Measurements from ENCODE around the gene PALM.

PALM gene

DNA sequence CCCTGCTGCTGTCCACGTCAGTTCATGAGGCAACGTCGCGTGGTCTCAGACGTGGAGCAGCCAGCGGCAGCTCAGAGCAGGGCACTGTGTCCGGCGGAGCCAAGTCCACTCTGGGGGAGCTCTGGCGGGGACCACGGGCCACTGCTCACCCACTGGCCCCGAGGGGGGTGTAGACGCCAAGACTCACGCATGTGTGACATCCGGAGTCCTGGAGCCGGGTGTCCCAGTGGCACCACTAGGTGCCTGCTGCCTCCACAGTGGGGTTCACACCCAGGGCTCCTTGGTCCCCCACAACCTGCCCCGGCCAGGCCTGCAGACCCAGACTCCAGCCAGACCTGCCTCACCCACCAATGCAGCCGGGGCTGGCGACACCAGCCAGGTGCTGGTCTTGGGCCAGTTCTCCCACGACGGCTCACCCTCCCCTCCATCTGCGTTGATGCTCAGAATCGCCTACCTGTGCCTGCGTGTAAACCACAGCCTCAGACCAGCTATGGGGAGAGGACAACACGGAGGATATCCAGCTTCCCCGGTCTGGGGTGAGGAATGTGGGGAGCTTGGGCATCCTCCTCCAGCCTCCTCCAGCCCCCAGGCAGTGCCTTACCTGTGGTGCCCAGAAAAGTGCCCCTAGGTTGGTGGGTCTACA is 25.9 kb upstream of the PALM start:
- TF ChIP-seq, protein P1, sequence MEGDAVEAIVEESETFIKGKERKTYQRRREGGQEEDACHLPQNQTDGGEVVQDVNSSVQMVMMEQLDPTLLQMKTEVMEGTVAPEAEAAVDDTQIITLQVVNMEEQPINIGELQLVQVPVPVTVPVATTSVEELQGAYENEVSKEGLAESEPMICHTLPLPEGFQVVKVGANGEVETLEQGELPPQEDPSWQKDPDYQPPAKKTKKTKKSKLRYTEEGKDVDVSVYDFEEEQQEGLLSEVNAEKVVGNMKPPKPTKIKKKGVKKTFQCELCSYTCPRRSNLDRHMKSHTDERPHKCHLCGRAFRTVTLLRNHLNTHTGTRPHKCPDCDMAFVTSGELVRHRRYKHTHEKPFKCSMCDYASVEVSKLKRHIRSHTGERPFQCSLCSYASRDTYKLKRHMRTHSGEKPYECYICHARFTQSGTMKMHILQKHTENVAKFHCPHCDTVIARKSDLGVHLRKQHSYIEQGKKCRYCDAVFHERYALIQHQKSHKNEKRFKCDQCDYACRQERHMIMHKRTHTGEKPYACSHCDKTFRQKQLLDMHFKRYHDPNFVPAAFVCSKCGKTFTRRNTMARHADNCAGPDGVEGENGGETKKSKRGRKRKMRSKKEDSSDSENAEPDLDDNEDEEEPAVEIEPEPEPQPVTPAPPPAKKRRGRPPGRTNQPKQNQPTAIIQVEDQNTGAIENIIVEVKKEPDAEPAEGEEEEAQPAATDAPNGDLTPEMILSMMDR (conservative IDR thresholded peaks at IDR 0.05; ENCODE audit: low read length), result no peak
- no peak for TF ChIP-seq EZH2phosphoT487 (IDR thresholded peaks at IDR 0.05; ENCODE audit: borderline replicate concordance)

DNA sequence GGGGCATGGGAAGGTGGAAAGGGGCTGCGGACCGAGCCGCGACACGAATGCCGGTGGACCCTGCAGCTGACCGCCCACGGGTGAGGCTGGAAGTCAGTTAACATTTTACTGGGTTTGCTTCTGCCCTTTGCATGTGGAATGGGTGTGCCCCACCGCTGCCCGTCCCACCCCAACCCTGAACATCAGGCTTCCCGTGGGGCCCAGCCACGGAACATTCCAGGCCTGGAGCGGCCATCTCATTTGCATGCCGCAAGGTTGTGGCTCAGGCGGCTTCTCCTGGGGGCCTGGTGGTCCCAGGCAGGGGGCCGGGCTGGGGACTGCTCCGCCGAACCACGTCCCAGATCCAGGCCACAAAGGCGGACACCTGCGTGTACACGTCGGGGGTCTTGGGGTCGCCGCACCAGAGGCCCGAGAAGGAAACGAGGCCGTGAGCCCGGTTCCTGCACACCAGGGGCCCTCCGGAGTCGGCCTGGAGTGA is 23.2 kb upstream of the PALM start:
- no peak overlapping the region for H3K4me2 ChIP-seq (ENCODE audit: low read depth, low read length, poor library complexity, severe bottlenecking)

More for the DNA sequence above, 25.9 kb upstream of the PALM start:
- H4K20me1 ChIP-seq (ENCODE audit: insufficient read depth, low read length, poor library complexity, severe bottlenecking), result no peaks in the 10 kb centered on the region
- H3K9me3 ChIP-seq (ENCODE audit: insufficient read depth, low read depth, low read length), result no peaks in the 10 kb centered on the region
- no peak overlapping the region for H3K4me2 ChIP-seq (ENCODE audit: low read depth, low read length, poor library complexity, severe bottlenecking)
- no peak overlapping the region for H3K9ac ChIP-seq (ENCODE audit: low read depth, low read length, poor library complexity, severe bottlenecking)
- no peaks in the 10 kb centered on the region for H3K9me2 ChIP-seq (replicated peaks; ENCODE audit: low read depth, low read length)
- no peaks in the 10 kb centered on the region for H3K36me3 ChIP-seq (ENCODE audit: insufficient read depth, low read length)
- peaks cover 15% of the 10 kb centered on the region for H3K4me1 ChIP-seq (ENCODE audit: insufficient read depth, low read length, poor library complexity, severe bottlenecking)
- no peak overlapping the region for H2AFZ ChIP-seq (ENCODE audit: low read length)
- no peak overlapping the region for H3K4me3 ChIP-seq (ENCODE audit: low read length, poor library complexity, severe bottlenecking)
- no peaks in the 10 kb centered on the region for H3F3A ChIP-seq (ENCODE audit: low read depth)
- peaks cover 7% of the 10 kb centered on the region; the same call in 1 of the 2 replicates for H3K79me2 ChIP-seq (ENCODE audit: insufficient read depth, low read length)
- no peaks in the 10 kb centered on the region for H3K27me3 ChIP-seq (ENCODE audit: insufficient read depth, low read length, poor library complexity, severe bottlenecking)

DNA sequence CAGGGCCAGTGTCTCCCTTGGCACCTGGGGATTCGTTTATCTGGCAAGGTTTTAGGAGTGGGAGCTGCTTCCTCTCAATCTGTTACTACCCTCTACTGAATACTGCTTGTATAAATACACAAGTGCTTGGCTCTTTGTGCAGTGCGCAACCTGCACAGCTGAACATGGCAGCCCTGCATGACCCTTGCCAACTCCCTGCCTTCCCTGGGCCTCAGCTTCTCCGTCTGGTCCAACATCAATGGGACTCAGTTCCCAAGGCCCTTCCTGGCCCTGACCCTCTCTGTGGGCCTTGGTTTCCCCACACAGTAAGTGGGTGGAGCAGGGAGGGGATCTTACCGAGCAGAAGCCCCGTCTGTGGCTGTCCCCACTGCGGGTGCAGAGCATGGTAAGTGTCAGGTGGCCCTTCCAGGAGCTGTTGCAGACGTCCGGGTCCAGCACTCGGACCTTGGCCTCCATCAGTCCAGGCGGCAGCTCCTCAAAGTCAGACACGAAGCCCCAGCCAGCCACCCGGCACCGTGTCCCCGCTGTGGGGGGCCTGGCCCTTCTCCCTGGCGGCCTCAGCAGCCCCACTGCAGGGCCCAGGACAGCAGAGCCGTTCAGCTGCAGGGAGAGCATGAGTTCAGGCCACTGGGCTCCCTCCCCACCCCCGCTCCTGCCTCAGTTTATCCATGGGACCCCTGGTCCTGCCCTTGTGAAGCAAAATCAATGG is 22.0 kb upstream of the PALM start:
- H3K9me3 ChIP-seq (ENCODE audit: insufficient read depth, low read depth, low read length), result no peaks in the 10 kb centered on the region
- no peak overlapping the region for H3K4me2 ChIP-seq (ENCODE audit: low read depth, low read length, poor library complexity, severe bottlenecking)
- H2AFZ ChIP-seq (ENCODE audit: low read length), result no peak overlapping the region
- H3K4me1 ChIP-seq (ENCODE audit: insufficient read depth, low read length, poor library complexity, severe bottlenecking), result peaks cover under 1% of the 10 kb centered on the region
- no peaks in the 10 kb centered on the region for H3K9me2 ChIP-seq (replicated peaks; ENCODE audit: low read depth, low read length)
- no peak overlapping the region for H3K4me3 ChIP-seq (ENCODE audit: low read length, poor library complexity, severe bottlenecking)
- TF ChIP-seq, protein P1 (conservative IDR thresholded peaks at IDR 0.05; ENCODE audit: low read length), result no peak
- TF ChIP-seq EZH2phosphoT487 (IDR thresholded peaks at IDR 0.05; ENCODE audit: borderline replicate concordance), result no peak
- no peaks in the 10 kb centered on the region for H3K27me3 ChIP-seq (ENCODE audit: insufficient read depth, low read length, poor library complexity, severe bottlenecking)
- no peak overlapping the region for H3K9ac ChIP-seq (ENCODE audit: low read depth, low read length, poor library complexity, severe bottlenecking)
- no peaks in the 10 kb centered on the region for H3K36me3 ChIP-seq (ENCODE audit: insufficient read depth, low read length)
- no peaks in the 10 kb centered on the region for H3K79me2 ChIP-seq (ENCODE audit: insufficient read depth, low read length)
- no peaks in the 10 kb centered on the region for H4K20me1 ChIP-seq (ENCODE audit: insufficient read depth, low read length, poor library complexity, severe bottlenecking)
- H3F3A ChIP-seq (ENCODE audit: low read depth), result no peaks in the 10 kb centered on the region

More for the DNA sequence above, 23.2 kb upstream of the PALM start:
- H3F3A ChIP-seq (ENCODE audit: low read depth), result no peaks in the 10 kb centered on the region
- no peaks in the 10 kb centered on the region for H3K9me2 ChIP-seq (replicated peaks; ENCODE audit: low read depth, low read length)
- H2AFZ ChIP-seq (ENCODE audit: low read length), result no peak overlapping the region
- H3K36me3 ChIP-seq (ENCODE audit: insufficient read depth, low read length), result no peaks in the 10 kb centered on the region
- no peaks in the 10 kb centered on the region for H3K9me3 ChIP-seq (ENCODE audit: insufficient read depth, low read depth, low read length)
- no peaks in the 10 kb centered on the region for H3K79me2 ChIP-seq (ENCODE audit: insufficient read depth, low read length)
- H3K4me1 ChIP-seq (ENCODE audit: insufficient read depth, low read length, poor library complexity, severe bottlenecking), result peaks cover 6% of the 10 kb centered on the region
- no peak for TF ChIP-seq EZH2phosphoT487 (IDR thresholded peaks at IDR 0.05; ENCODE audit: borderline replicate concordance)
- TF ChIP-seq, protein P1 (conservative IDR thresholded peaks at IDR 0.05; ENCODE audit: low read length), result no peak
- no peaks in the 10 kb centered on the region for H4K20me1 ChIP-seq (ENCODE audit: insufficient read depth, low read length, poor library complexity, severe bottlenecking)
- no peak overlapping the region for H3K9ac ChIP-seq (ENCODE audit: low read depth, low read length, poor library complexity, severe bottlenecking)
- no peak overlapping the region for H3K4me3 ChIP-seq (ENCODE audit: low read length, poor library complexity, severe bottlenecking)
- no peaks in the 10 kb centered on the region for H3K27me3 ChIP-seq (ENCODE audit: insufficient read depth, low read length, poor library complexity, severe bottlenecking)
